HEK293 (cell line): ENCODE data around the gene SERINC5.

Experiments used
- HOXA7 ChIP-seq: sonication (generic); formaldehyde crosslinking; IDR thresholded peaks from 2 replicates; pipeline ENCODE4 v1.8.1; 2022; ENCODE audit warnings: missing genetic modification reagents, borderline replicate concordance
- MZF1 ChIP-seq: fragments of 450-650 bp; formaldehyde crosslinking; IDR thresholded peaks from 2 replicates; pipeline ENCODE4 v1.5.1; 2017; ENCODE audit warnings: missing biosample characterization, missing genetic modification characterization, borderline replicate concordance
- SP2 ChIP-seq: fragments of 450-650 bp; formaldehyde crosslinking; IDR thresholded peaks from 2 replicates; pipeline ENCODE4 v1.5.1; 2016; ENCODE audit warnings: missing biosample characterization, missing genetic modification characterization
- YY1 ChIP-seq: fragments of 450-650 bp; formaldehyde crosslinking; IDR thresholded peaks from 2 replicates; pipeline ENCODE4 v1.5.1; 2018; ENCODE audit warnings: missing biosample characterization, missing genetic modification characterization
- ZBTB48 ChIP-seq: fragments of 450-650 bp; formaldehyde crosslinking; IDR thresholded peaks from 2 replicates; pipeline ENCODE4 v1.5.1; 2016; ENCODE audit warnings: missing biosample characterization, missing genetic modification characterization
- ZFP41 ChIP-seq: fragments of 450-650 bp; formaldehyde crosslinking; IDR thresholded peaks from 2 replicates; pipeline ENCODE4 v1.5.1; 2016; ENCODE audit warnings: missing biosample characterization, missing genetic modification characterization, borderline replicate concordance
- ZIC2 ChIP-seq: fragments of 450-650 bp; formaldehyde crosslinking; IDR thresholded peaks from 2 replicates; pipeline ENCODE4 v1.5.1; 2016; ENCODE audit warnings: missing biosample characterization, missing genetic modification characterization
- ZNF10 ChIP-seq: fragments of 450-650 bp; formaldehyde crosslinking; IDR thresholded peaks from 2 replicates; pipeline ENCODE4 v1.5.1; 2017; ENCODE audit warnings: missing biosample characterization, missing genetic modification characterization
- ZNF155 ChIP-seq: fragments of 450-650 bp; formaldehyde crosslinking; IDR thresholded peaks from 2 replicates; pipeline ENCODE4 v1.5.1; 2016; ENCODE audit warnings: missing biosample characterization, missing genetic modification characterization
- ZNF248 ChIP-seq: fragments of 450-650 bp; formaldehyde crosslinking; IDR thresholded peaks from 2 replicates; pipeline ENCODE4 v1.5.1; 2017; ENCODE audit warnings: missing biosample characterization, missing genetic modification characterization
- ZNF311 ChIP-seq: fragments of 450-650 bp; formaldehyde crosslinking; IDR thresholded peaks from 2 replicates; pipeline ENCODE4 v1.5.1; 2017; ENCODE audit warnings: missing biosample characterization, missing genetic modification characterization, borderline replicate concordance
- ZNF549 ChIP-seq: fragments of 450-650 bp; IDR thresholded peaks from 2 replicates; pipeline ENCODE4 v1.5.1; 2018; ENCODE audit warnings: missing biosample characterization, missing genetic modification characterization, mild to moderate bottlenecking, inconsistent platforms, moderate library complexity
- ZNF596 ChIP-seq: fragments of 450-650 bp; IDR thresholded peaks from 2 replicates; pipeline ENCODE4 v1.5.0; 2018; ENCODE audit warnings: missing biosample characterization, mild to moderate bottlenecking, missing genetic modification characterization, moderate library complexity
- ZNF654 ChIP-seq: fragments of 450-650 bp; formaldehyde crosslinking; IDR thresholded peaks from 2 replicates; pipeline ENCODE4 v1.5.1; 2016; ENCODE audit warnings: low read depth, missing biosample characterization, missing genetic modification characterization
- ZSCAN23 ChIP-seq: fragments of 450-650 bp; formaldehyde crosslinking; IDR thresholded peaks from 2 replicates; pipeline ENCODE4 v1.5.1; 2016; ENCODE audit warnings: missing biosample characterization, missing genetic modification characterization
- TF ChIP-seq, protein P1 (sequence below): fragments of 450-650 bp; formaldehyde crosslinking; IDR thresholded peaks from 2 replicates; pipeline ENCODE4 v1.5.1; 2016; ENCODE audit warnings: missing biosample characterization, missing genetic modification characterization, borderline replicate concordance
- TF ChIP-seq, protein P2 (sequence below): fragments of 450-650 bp; formaldehyde crosslinking; IDR thresholded peaks from 2 replicates; pipeline ENCODE4 v1.5.1; 2016; ENCODE audit warnings: missing biosample characterization, missing genetic modification characterization
- TF ChIP-seq, protein P3 (sequence below): sonication (generic); formaldehyde crosslinking; IDR thresholded peaks from 2 replicates; pipeline ENCODE4 v1.8.1; 2022; ENCODE audit warnings: mild to moderate bottlenecking, moderate library complexity, missing genetic modification reagents
- TF ChIP-seq, protein P4 (sequence below): fragments of 450-650 bp; formaldehyde crosslinking; IDR thresholded peaks from 2 replicates; pipeline ENCODE4 v1.5.1; 2016; ENCODE audit warnings: missing biosample characterization, missing genetic modification characterization
- TF ChIP-seq, protein P5 (sequence below): fragments of 450-650 bp; formaldehyde crosslinking; IDR thresholded peaks from 2 replicates; pipeline ENCODE4 v1.5.1; 2016; ENCODE audit warnings: missing biosample characterization, missing genetic modification characterization
- TF ChIP-seq, protein P6 (sequence below): fragments of 450-650 bp; formaldehyde crosslinking; conservative IDR thresholded peaks from 2 replicates; pipeline ENCODE4 v1.5.1; 2016; ENCODE audit warnings: low read depth, missing biosample characterization, missing genetic modification characterization

SERINC5 gene

DNA sequence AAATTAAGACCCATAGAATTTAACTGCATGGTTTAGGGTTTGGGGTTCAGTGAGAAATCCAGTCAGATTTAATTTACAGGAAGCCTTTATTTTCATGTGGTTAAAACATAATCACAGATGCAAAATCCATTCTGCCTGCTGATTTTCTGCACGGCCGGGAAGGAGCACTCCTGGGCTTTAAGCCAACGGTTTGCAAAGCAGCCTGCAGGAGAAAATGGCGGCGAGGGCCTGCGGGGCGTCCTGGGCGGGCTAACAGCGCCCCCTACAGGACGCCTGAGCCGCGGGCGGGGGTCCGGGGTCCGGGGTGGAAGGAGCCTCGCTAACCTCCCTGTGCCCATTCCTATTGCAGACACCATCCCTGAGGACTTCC is 173.1 kb downstream of the SERINC5 start (continued):
- TF ChIP-seq, protein P1, sequence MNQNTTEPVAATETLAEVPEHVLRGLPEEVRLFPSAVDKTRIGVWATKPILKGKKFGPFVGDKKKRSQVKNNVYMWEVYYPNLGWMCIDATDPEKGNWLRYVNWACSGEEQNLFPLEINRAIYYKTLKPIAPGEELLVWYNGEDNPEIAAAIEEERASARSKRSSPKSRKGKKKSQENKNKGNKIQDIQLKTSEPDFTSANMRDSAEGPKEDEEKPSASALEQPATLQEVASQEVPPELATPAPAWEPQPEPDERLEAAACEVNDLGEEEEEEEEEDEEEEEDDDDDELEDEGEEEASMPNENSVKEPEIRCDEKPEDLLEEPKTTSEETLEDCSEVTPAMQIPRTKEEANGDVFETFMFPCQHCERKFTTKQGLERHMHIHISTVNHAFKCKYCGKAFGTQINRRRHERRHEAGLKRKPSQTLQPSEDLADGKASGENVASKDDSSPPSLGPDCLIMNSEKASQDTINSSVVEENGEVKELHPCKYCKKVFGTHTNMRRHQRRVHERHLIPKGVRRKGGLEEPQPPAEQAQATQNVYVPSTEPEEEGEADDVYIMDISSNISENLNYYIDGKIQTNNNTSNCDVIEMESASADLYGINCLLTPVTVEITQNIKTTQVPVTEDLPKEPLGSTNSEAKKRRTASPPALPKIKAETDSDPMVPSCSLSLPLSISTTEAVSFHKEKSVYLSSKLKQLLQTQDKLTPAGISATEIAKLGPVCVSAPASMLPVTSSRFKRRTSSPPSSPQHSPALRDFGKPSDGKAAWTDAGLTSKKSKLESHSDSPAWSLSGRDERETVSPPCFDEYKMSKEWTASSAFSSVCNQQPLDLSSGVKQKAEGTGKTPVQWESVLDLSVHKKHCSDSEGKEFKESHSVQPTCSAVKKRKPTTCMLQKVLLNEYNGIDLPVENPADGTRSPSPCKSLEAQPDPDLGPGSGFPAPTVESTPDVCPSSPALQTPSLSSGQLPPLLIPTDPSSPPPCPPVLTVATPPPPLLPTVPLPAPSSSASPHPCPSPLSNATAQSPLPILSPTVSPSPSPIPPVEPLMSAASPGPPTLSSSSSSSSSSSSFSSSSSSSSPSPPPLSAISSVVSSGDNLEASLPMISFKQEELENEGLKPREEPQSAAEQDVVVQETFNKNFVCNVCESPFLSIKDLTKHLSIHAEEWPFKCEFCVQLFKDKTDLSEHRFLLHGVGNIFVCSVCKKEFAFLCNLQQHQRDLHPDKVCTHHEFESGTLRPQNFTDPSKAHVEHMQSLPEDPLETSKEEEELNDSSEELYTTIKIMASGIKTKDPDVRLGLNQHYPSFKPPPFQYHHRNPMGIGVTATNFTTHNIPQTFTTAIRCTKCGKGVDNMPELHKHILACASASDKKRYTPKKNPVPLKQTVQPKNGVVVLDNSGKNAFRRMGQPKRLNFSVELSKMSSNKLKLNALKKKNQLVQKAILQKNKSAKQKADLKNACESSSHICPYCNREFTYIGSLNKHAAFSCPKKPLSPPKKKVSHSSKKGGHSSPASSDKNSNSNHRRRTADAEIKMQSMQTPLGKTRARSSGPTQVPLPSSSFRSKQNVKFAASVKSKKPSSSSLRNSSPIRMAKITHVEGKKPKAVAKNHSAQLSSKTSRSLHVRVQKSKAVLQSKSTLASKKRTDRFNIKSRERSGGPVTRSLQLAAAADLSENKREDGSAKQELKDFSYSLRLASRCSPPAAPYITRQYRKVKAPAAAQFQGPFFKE (tag by site-specific recombination), result no peak
- no peak for TF ChIP-seq ZNF596
- no peak for TF ChIP-seq ZNF549 (tag by site-specific recombination)
- TF ChIP-seq ZNF311, result no peak
- peak; percentile 45; the same call in 1 of the 2 replicates for TF ChIP-seq YY1 (tag by site-specific recombination)
- TF ChIP-seq ZIC2, result no peak
- TF ChIP-seq, protein P2, sequence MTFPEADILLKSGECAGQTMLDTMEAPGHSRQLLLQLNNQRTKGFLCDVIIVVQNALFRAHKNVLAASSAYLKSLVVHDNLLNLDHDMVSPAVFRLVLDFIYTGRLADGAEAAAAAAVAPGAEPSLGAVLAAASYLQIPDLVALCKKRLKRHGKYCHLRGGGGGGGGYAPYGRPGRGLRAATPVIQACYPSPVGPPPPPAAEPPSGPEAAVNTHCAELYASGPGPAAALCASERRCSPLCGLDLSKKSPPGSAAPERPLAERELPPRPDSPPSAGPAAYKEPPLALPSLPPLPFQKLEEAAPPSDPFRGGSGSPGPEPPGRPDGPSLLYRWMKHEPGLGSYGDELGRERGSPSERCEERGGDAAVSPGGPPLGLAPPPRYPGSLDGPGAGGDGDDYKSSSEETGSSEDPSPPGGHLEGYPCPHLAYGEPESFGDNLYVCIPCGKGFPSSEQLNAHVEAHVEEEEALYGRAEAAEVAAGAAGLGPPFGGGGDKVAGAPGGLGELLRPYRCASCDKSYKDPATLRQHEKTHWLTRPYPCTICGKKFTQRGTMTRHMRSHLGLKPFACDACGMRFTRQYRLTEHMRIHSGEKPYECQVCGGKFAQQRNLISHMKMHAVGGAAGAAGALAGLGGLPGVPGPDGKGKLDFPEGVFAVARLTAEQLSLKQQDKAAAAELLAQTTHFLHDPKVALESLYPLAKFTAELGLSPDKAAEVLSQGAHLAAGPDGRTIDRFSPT (tag by site-specific recombination), result no peak
- no peak for TF ChIP-seq ZFP41 (tag by site-specific recombination)
- no peak for TF ChIP-seq ZNF248 (tag by site-specific recombination)
- no peak for TF ChIP-seq ZSCAN23
- TF ChIP-seq ZNF155 (tag by site-specific recombination), result no peak
- TF ChIP-seq MZF1, result no peak
- TF ChIP-seq, protein P3, sequence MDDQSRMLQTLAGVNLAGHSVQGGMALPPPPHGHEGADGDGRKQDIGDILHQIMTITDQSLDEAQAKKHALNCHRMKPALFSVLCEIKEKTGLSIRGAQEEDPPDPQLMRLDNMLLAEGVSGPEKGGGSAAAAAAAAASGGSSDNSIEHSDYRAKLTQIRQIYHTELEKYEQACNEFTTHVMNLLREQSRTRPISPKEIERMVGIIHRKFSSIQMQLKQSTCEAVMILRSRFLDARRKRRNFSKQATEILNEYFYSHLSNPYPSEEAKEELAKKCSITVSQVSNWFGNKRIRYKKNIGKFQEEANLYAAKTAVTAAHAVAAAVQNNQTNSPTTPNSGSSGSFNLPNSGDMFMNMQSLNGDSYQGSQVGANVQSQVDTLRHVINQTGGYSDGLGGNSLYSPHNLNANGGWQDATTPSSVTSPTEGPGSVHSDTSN (CRISPR knock-in tag), result no peak
- no peak for TF ChIP-seq ZNF10
- TF ChIP-seq, protein P4, sequence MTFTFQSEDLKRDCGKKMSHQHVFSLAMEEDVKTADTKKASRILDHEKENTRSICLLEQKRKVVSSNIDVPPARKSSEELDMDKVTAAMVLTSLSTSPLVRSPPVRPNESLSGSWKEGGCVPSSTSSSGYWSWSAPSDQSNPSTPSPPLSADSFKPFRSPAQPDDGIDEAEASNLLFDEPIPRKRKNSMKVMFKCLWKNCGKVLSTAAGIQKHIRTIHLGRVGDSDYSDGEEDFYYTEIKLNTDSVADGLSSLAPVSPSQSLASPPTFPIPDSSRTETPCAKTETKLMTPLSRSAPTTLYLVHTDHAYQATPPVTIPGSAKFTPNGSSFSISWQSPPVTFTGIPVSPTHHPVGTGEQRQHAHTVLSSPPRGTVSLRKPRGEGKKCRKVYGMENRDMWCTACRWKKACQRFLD (tag by site-specific recombination), result no peak
- no peak for TF ChIP-seq ZBTB48
- TF ChIP-seq, protein P5, sequence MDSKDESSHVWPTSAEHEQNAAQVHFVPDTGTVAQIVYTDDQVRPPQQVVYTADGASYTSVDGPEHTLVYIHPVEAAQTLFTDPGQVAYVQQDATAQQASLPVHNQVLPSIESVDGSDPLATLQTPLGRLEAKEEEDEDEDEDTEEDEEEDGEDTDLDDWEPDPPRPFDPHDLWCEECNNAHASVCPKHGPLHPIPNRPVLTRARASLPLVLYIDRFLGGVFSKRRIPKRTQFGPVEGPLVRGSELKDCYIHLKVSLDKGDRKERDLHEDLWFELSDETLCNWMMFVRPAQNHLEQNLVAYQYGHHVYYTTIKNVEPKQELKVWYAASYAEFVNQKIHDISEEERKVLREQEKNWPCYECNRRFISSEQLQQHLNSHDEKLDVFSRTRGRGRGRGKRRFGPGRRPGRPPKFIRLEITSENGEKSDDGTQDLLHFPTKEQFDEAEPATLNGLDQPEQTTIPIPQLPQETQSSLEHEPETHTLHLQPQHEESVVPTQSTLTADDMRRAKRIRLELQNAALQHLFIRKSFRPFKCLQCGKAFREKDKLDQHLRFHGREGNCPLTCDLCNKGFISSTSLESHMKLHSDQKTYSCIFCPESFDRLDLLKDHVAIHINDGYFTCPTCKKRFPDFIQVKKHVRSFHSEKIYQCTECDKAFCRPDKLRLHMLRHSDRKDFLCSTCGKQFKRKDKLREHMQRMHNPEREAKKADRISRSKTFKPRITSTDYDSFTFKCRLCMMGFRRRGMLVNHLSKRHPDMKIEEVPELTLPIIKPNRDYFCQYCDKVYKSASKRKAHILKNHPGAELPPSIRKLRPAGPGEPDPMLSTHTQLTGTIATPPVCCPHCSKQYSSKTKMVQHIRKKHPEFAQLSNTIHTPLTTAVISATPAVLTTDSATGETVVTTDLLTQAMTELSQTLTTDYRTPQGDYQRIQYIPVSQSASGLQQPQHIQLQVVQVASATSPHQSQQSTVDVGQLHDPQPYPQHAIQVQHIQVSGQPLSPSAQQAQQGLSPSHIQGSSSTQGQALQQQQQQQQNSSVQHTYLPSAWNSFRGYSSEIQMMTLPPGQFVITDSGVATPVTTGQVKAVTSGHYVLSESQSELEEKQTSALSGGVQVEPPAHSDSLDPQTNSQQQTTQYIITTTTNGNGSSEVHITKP (tag by site-specific recombination), result no peak
- TF ChIP-seq ZNF654 (tag by site-specific recombination), result peak; percentile 67
- TF ChIP-seq SP2, result no peak
- TF ChIP-seq, protein P6, sequence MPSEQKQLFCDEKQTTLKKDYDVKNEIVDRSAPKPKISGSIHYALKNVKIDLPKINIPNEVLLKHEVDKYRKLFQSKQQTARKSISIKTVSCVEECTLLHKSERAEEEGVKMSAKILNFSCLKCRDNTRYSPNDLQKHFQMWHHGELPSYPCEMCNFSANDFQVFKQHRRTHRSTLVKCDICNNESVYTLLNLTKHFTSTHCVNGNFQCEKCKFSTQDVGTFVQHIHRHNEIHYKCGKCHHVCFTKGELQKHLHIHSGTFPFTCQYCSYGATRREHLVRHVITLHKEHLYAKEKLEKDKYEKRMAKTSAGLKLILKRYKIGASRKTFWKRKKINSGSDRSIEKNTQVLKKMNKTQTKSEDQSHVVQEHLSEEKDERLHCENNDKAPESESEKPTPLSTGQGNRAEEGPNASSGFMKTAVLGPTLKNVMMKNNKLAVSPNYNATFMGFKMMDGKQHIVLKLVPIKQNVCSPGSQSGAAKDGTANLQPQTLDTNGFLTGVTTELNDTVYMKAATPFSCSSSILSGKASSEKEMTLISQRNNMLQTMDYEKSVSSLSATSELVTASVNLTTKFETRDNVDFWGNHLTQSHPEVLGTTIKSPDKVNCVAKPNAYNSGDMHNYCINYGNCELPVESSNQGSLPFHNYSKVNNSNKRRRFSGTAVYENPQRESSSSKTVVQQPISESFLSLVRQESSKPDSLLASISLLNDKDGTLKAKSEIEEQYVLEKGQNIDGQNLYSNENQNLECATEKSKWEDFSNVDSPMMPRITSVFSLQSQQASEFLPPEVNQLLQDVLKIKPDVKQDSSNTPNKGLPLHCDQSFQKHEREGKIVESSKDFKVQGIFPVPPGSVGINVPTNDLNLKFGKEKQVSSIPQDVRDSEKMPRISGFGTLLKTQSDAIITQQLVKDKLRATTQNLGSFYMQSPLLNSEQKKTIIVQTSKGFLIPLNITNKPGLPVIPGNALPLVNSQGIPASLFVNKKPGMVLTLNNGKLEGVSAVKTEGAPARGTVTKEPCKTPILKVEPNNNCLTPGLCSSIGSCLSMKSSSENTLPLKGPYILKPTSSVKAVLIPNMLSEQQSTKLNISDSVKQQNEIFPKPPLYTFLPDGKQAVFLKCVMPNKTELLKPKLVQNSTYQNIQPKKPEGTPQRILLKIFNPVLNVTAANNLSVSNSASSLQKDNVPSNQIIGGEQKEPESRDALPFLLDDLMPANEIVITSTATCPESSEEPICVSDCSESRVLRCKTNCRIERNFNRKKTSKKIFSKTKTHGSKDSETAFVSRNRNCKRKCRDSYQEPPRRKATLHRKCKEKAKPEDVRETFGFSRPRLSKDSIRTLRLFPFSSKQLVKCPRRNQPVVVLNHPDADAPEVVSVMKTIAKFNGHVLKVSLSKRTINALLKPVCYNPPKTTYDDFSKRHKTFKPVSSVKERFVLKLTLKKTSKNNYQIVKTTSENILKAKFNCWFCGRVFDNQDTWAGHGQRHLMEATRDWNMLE (tag by site-specific recombination), result 0 out of 2 replicates have a peak, but pooled peaks have one; percentile 13
- TF ChIP-seq HOXA7 (CRISPR knock-in tag), result no peak
